MCF 10A (cell line): ENCODE results near the gene PCSK6. TPM values are rescaled to one million over a fixed set of nuclear protein-coding genes. Genes with fewer than 3 reads are reported as not detected.

Experiments
- BruUV-seq: library from RNA; stranded (reverse); fragments of 400-500 nt; replicated peaks from 2 replicates; lab custom pipeline; 2021; lab: Mats Ljungman, UMichigan
- CTCF ChIA-PET: fragments of 300-600 bp; sonication (Branson Sonifier 250); formaldehyde crosslinking; extraction: SDS; loops from one replicate; lab custom pipeline; 2021; ENCODE audit warnings: antibody characterized with exemption, inconsistent platforms; lab: Yijun Ruan, JAX
- POLR2A ChIA-PET: fragments of 300-600, 350-650 bp; sonication (Branson Sonifier 250); formaldehyde crosslinking; extraction: SDS; loops from one replicate; lab custom pipeline; 2020; ENCODE audit warnings: antibody characterized with exemption, inconsistent platforms; lab: Yijun Ruan, JAX
- DNase-seq: peaks from one replicate; pipeline ENCODE4 v3.0.0-alpha.2; 2018; ENCODE audit not compliant: unreplicated experiment
- H3K27ac Mint-ChIP-seq: one replicate; pipeline ENCODE4 v1.8.0; 2022; ENCODE audit warnings: mild to moderate bottlenecking, low read depth, mixed read lengths; ENCODE audit not compliant: unreplicated experiment
- H3K27me3 Mint-ChIP-seq: one replicate; pipeline ENCODE4 v1.8.0; 2022; ENCODE audit warnings: mixed read lengths; ENCODE audit not compliant: insufficient read depth, unreplicated experiment
- H3K36me3 Mint-ChIP-seq: one replicate; pipeline ENCODE4 v1.8.0; 2022; ENCODE audit warnings: mild to moderate bottlenecking, moderate library complexity, mixed read lengths; ENCODE audit not compliant: insufficient read depth, unreplicated experiment
- H3K4me1 Mint-ChIP-seq: one replicate; pipeline ENCODE4 v1.8.0; 2022; ENCODE audit warnings: mixed read lengths; ENCODE audit not compliant: insufficient read depth, unreplicated experiment
- H3K4me3 Mint-ChIP-seq: one replicate; pipeline ENCODE4 v1.8.0; 2022; ENCODE audit warnings: mild to moderate bottlenecking, moderate library complexity, mixed read lengths; ENCODE audit not compliant: unreplicated experiment
- H3K9me3 Mint-ChIP-seq: one replicate; pipeline ENCODE4 v1.8.0; 2022; ENCODE audit warnings: mixed read lengths; ENCODE audit not compliant: unreplicated experiment
- intact Hi-C: fragments of 100-400 bp; cut with micrococcal nuclease; formaldehyde crosslinking; loops from 2 replicates; pipeline ENCODE4 v1.14.1; 2022
- total RNA-seq: library from RNA; stranded (reverse); gene quantifications from 2 replicates; pipeline ENCODE4 v1.2.3, GENCODE V29; 2022
- TF ChIP-seq, protein P1 (sequence below): fragments of 200-600 bp; IDR thresholded peaks from one replicate; pipeline ENCODE4 v1.8.0; 2022; ENCODE audit warnings: antibody characterized with exemption, mild to moderate bottlenecking; ENCODE audit not compliant: unreplicated experiment

Gene PCSK6
- total RNA-seq, 1 experiment from 2014 or later, result 30.8 TPM

GRCh38 chr15:101502572-101503295, 13.2 kb upstream of the PCSK6 start:
- CTCF ChIA-PET, result interaction anchor here (0.6 to 1.9 kb wide), 6 partner anchors 10 to 204 kb away, joined by 3 to 5 read pairs (median 4); no protein-coding TSS in a partner anchor
- Mint-ChIP-seq H3K36me3 (peaks cover 5% of the 10 kb centered on the region), H3K4me3 (no peak overlapping the region), H3K9me3 (no peaks in the 10 kb centered on the region), H3K27ac (no peak overlapping the region), H3K27me3 (peaks cover 5% of the 10 kb centered on the region), H3K4me1 (peaks cover 14% of the 10 kb centered on the region)
- POLR2A ChIA-PET, result interaction anchor here (0.7 kb wide), 1 partner anchor 523 kb away, joined by 3 read pairs; no protein-coding TSS in a partner anchor
- TF ChIP-seq, protein P1, sequence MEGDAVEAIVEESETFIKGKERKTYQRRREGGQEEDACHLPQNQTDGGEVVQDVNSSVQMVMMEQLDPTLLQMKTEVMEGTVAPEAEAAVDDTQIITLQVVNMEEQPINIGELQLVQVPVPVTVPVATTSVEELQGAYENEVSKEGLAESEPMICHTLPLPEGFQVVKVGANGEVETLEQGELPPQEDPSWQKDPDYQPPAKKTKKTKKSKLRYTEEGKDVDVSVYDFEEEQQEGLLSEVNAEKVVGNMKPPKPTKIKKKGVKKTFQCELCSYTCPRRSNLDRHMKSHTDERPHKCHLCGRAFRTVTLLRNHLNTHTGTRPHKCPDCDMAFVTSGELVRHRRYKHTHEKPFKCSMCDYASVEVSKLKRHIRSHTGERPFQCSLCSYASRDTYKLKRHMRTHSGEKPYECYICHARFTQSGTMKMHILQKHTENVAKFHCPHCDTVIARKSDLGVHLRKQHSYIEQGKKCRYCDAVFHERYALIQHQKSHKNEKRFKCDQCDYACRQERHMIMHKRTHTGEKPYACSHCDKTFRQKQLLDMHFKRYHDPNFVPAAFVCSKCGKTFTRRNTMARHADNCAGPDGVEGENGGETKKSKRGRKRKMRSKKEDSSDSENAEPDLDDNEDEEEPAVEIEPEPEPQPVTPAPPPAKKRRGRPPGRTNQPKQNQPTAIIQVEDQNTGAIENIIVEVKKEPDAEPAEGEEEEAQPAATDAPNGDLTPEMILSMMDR, result no peak
- no TSS peak for BruUV-seq
- intact Hi-C loops, result loop anchor here (5.0 kb wide), 1 partner anchor 205 kb away; the partner anchor contains the start of gene SNRPA1
- DNase-seq, result no peak

GRCh38 chr15:101501703-101502373, 12.3 kb upstream of the PCSK6 start:
- ChIA-PET CTCF (interaction anchor here (0.6 to 1.9 kb wide), 12 partner anchors 11 to 494 kb away, joined by 3 to 5 read pairs (median 4); no protein-coding TSS in a partner anchor), POLR2A (interaction anchor here (0.7 to 2.9 kb wide), 2 partner anchors 207 to 522 kb away, joined by 3 to 10 read pairs; partner anchors contain the start of gene SNRPA1)
- Mint-ChIP-seq H3K4me3 (no peak overlapping the region), H3K27ac (no peak overlapping the region), H3K4me1 (peaks cover 14% of the 10 kb centered on the region), H3K27me3 (peaks cover 14% of the 10 kb centered on the region), H3K36me3 (peaks cover 5% of the 10 kb centered on the region), H3K9me3 (no peaks in the 10 kb centered on the region)
- no TSS peak for BruUV-seq
- intact Hi-C loops, result loop anchor here (5.0 kb wide), 1 partner anchor 205 kb away; the partner anchor contains the start of gene SNRPA1
- TF ChIP-seq, protein P1, result peak; percentile 19
- DNase-seq, result peak; percentile 43

- POLR2A ChIA-PET, result interaction anchor here (1.0 to 2.9 kb wide), 3 partner anchors 182 to 206 kb away, joined by 3 to 10 read pairs (median 3); partner anchors contain the start of gene SNRPA1
- no TSS peak for BruUV-seq
- Mint-ChIP-seq H3K4me1 (peaks cover 14% of the 10 kb centered on the region), H3K27ac (no peak overlapping the region), H3K4me3 (no peak overlapping the region), H3K36me3 (peaks cover 5% of the 10 kb centered on the region), H3K9me3 (no peaks in the 10 kb centered on the region), H3K27me3 (peaks cover 22% of the 10 kb centered on the region)
- TF ChIP-seq, protein P1, result no peak
- intact Hi-C loops, result loop anchor here (5.0 kb wide), 1 partner anchor 204 kb away; the partner anchor contains the start of gene SNRPA1
- CTCF ChIA-PET, result interaction anchor here (0.6 to 1.9 kb wide), 7 partner anchors 10 to 493 kb away, joined by 3 to 5 read pairs (median 3); no protein-coding TSS in a partner anchor
- no peak for DNase-seq
Observed at GRCh38 chr15:101500865-101501551, 11.5 kb upstream of the PCSK6 start.
